Dedifferentiated amniotic fluid mesenchymal stem cell (primary cell): ENCODE measurements around the gene POLR1A.

Experiments used
- DNase-seq: peaks from one replicate; pipeline ENCODE4 v3.0.0-alpha.2; 2016; ENCODE audit errors: extremely low spot score

Gene POLR1A

DNA sequence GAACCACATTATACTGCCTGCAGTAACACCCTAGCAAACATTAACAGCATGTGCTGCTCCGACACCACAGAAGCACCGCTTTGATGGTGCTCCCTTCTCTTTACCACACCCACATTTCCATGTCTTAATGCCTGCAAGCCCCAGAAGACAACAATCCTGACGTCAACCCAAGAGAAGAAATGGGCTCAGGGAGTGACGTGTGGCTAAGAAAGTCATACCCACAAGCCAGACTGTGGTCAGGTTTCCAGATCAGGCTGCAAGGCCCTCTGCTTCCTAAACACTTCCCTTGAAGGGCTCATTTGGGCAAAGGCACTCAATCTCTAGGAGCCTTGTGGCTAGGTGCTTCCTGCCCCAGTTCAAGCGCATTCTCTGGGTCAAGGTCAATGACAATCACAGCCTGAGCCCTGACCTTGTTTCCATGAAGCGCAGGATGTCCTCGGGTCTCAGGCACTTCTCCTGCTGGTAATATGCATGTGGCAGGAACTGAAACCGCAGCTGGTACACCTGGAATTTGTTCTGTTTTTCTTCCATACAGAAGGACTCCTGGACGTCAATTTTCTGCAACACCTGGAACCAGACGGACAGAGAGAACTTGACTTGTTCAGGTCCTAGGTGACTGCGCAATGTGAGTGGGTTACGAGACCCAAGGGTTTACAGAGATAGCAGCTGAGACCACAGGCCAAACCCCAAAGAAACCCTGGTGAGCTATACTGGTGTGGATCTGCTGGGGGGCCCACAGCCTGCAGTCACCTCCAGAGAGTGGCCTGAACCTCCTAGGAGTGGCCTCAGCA is 67.2 kb downstream of the POLR1A start:
- no peak for DNase-seq

DNA sequence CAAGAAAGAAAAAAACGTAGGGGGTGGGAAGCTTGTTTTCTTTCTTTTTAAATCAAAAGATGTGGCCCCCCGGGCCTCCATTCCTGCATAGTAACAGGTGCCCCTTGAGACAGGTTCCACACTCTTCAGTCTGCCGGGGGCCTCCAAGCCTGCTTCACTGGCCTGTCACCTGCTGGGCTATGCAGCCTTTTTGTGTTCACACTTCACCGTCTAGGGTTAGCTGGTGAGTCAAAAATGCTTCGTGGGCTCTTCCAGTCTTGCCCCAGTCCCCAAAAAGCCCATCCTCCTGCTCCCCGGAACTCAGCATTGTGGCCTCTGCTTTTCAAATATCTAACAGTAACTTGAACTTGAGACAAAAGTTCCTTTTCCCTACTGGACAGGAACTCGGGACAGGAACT is 67.9 kb downstream of the POLR1A start:
- DNase-seq = no peak

DNA sequence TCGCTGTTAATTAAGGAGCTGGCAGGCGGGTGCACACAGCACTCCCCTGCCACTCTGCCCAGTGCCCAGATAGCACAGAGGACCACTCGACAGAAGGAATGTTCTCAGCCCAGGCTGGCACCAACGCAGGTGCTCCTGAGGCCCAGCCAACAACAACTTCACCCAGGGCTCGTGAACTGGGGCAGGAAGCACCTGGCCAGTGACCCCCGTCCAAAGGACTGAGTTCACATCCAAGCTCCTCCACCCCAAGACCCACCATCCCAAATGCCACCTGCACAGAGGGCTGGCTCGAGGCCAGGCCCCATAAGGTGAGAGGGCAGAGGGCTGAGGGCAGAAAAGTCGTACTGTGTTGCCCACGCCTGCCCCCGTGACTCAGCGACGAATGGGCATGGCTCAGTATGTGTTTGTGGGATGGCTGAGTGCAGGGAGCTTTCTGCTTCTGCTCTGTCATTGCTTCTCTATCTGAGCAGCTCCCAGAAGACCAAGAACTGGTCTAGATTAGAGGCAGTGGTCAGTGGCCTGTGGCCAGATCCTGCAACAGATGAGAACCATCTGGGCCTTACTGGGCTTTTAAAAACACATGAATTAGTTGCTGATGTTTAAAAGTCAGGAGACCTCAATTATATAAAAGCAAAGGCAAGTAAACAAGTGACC is 68.4 kb downstream of the POLR1A start:
- peak; percentile 74 for DNase-seq

DNA sequence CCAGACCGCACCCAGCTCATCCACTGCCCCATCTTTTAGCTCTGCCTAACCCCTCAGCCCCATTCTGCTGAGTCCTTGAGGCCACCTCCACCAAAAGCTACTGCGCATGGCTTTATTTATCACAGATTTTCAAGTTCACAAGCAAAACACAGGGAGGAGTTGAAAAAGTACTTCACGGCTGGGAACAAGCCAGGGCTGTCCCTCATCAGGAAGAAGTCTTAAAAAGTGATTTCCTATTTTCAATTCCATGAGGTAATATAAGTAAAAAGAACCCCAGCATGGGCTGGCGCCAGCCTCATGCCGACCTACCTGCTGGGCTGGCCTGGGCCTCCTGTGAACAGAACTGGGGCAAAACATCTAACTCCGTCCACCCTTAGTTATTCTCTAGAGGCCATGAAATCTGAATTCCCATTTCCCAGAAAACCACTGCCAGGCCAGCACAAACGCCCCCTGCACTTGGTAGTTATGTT is 69.0 kb downstream of the POLR1A start:
- no peak for DNase-seq

DNA sequence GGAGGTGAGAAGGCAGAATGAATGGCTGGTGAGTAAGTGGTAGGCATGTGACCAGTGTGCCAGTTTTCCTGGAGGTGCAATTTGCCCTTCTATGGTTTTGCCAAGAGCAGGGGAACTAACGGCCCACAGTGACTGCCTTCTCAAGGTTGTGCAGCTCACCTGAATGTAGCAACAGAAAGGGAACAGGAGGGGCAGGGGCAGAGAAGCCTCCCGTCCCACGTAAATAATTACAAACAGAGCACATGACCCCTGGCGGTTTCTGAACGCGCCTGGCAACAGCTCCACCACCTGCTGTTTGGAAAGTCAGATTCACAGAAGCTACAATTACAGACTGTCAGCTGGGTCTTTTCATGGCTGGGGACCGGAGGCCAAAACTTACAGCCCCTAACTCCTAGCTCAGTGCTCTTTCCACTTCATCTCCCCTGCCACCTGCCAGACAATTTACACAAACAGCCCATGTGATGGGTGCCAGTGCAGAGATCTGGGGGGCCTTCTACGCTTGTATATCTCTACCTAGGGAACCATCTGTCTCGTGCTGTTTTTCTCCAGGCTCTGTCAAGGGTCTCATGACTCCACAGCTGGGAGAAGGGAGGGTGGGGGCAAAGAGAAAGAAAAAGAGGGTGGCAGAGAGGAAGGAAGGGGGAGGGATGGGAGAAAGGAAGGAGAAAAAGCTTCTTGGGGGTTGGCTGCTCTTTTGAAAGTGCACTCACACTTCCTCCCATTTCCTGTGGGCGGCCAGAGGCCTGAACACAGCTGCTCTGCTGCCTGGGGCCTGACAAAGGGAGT is 69.6 kb downstream of the POLR1A start:
- peak; percentile 60 for DNase-seq

DNA sequence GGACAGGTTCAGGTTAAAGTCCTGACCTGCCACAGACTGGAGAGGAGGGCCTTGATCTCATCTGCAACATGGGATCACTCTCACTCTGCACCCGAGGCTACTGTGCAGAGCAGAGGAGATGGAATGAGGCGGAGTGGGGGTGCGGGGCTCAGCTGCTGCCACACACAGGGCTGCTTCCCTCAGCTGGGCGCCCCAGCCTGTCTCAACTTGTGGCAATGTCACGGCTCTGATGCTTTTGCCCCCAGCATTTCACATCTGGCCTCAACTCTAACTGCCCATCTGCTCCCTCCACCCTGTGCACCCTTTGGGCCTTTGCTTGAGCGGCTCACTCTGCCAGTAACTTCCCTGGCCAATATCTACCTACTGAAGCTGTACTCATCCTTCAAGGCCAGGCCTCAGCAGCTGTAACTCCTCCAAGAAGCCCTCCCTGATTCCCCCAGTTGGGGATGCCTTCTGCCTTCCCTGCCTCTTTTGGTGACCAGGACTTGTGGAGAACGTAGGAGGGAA is 70.3 kb downstream of the POLR1A start:
- DNase-seq = no peak

DNA sequence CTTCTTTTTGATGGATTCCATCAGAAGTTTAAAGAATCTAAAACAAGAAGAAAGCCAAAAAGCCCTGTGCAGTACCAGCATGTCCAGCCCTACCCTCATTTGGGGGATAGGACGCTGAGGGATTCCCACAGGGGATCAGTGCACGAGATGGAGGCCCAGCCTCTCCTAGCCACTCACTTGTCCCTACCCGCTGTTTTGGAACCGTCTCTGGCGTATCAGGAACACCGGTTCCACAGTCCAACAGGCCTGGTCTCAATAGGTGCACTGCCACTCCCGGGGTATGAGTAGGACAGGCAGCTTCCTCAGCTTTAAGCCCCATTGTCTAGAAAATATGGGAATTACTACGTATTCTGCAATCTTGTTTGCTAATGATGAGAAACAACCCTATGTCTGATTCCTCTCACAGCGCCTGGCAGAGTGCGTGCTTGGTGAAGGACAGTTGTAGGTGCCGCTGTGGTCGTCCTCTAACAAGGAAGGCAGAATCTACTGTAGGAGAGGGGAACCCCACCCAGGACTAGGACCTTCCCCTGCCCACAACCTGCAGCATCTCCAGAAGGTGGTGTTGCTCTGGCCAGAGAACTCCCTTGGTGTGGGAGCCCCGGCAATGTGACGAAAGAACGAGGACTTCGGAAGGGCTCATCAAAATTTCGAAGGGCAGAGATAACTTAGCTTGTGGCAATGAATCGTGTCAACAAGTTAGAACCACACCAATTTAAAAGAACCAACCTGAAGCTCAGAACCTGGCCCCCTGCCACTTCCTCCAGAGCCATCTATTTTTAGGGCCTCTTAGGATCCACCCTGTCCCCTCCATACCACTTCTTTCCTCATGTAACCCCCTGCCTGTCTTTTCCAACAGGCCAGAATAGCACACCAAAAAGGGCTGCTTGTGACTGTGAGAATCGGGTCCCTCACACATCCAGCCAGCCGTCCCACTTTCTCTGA is 71.7 kb downstream of the POLR1A start:
- DNase-seq = no peak

DNA sequence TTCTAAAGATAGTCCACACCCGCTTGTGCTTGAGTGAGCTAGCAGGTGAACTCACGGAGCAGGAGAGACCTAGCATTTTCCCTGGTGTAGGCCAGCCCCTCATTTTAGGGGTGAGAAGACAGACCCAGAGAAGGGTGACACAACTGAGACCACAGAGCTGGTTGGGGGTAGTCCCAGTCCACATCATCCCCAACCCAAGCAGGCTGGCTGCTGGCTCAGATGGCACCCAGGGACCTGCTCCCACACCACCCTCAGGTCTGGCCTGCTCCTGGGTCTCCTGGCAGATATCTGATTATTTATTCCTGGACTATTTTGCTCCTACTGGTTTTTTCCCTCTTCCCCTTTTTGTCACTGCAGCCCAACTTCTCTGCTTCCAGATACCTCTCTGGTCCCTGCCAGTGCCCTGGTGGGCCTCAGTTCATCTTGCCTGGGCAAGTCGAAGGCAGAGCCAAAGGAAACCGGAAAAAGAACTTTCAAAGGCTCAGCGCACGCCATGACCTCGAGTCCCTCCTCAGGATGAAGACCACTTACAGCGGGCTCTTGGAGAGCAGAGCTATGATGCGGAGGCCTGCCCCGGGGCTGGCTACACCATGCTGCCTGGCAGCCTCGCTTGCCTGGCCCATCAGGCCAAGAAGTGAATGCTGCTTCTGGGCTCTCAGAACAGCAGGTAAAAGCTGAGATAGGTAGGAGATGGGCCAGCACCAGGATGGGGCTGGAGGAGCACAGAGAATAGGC is 72.7 kb downstream of the POLR1A start:
- DNase-seq = no peak

DNA sequence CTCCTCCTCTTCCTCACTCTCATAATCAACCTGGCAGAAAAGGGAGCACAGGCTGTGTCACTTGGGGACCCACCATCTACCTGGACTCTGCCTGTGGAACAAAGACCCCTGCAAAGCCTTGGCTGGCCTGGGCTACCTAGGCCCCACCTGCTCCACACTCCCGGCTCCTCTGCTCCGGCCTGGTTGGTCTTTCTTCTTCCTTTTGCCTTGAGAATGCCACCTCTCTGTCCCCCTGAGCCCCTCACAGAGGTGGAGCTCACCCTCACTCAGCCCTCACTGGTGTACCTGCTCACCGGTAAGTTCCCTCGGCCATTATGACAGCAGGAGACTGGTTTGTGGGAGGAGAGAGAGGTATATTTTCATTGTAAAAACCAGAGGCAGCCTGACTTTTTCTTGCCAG is 74.1 kb downstream of the POLR1A start:
- no peak for DNase-seq

DNA sequence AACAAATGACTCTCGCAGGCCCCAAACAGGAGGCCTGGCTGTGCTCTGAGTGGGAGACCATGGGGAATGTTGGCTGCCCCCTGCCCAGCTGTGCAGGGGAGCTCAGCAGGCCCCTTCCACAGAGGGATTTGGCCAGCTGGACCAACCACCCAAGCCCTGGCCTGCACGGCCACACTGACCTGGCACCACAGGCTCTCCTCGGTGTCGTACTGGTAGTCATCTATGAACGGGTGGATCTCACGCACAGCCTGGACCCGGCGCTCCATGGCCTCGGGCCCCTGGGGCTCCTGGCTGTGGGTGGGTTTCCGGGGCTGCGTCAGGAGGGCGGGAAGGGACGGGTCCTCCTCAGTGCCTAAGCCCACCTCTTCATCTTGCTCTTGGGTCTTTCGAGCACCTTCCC is 74.5 kb downstream of the POLR1A start:
- no peak for DNase-seq

DNA sequence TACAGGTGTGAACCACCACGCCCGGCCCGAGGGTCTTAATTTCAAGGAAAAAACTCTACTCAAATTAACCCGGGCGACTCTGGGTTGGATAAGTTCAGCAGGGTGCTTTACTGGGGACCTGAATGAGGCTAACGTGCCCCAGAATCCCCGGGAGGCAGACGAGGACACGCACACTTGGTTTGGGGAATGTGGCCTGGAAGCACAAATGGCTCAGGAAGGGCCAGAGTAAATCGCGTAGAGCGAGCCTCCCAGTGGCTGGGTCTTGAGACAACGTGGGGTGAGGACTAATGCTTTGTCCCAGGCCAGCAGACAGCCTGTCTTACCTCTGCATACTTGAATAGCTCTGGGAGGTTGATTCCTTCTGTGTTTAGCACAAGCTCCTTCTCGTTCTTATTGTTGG is 75.8 kb downstream of the POLR1A start:
- no peak for DNase-seq

DNA sequence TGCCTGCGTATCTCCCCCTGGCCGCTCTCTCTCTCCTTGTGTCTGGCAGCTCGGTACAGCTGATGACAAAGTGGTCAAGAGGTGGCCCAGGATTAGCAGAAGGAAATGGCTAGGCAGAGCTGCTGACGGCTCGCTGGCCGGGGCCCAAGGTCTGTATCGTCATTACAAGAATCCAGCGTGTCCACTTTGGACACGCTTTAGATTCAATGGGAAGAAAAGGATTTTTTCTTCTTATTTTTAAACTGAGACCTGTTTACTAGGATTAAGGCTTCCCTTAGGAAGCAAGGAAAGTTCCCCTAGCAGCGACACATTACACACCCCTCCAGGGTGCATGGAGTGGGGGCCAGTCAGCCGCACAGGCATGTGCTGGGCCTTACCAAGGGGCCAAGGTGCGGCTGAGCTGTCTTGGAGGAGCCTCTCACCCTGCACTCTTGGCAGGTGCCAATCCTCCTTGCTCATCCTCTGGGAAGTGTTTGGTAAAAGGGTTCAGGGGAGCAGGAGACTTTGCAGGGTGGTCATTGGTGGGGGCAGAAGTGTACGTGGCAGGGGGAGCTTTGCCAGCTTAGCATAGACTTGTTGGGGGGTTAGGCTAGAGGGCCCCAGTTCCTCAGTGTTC is 76.8 kb downstream of the POLR1A start:
- DNase-seq = no peak

DNA sequence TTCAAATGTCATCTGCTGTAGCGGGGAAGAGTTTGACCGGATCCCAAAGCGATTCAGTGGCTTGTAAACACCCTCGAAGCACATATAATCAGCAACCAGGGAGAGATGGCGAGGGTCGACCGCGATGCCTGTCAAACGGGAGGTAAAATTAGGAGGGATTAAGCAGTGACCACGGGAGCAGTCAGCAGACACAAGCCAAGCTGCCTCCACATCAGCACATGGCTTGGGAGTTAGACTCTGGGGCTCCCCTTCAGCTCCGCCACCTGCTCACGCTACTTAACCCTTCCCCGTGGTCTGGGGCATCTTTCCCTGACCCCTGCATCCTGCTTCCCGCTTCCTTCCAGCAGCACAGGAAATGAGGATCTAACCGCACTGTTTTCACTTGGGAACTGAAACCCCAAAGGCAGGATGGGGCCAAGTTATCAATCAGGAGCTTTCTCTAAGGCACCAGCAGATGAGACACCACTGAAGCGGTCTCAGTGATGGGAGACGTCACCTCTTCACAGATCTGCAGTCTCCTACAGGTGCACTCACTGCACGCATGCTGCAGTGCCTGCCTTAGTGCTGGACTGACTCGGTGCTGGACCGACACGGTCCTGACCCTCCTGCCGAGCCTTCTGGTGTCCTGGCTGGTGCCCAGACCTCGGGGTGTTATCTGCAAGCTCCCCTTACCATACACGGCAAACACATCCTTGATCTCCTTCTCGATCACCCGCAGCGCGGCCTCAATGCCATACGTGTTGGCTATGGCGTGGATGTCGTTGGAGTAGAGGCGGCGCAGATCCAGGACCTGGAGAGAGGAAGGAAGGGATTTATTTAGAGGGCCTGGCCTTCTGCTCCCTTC is 77.5 kb downstream of the POLR1A start:
- DNase-seq = no peak

DNA sequence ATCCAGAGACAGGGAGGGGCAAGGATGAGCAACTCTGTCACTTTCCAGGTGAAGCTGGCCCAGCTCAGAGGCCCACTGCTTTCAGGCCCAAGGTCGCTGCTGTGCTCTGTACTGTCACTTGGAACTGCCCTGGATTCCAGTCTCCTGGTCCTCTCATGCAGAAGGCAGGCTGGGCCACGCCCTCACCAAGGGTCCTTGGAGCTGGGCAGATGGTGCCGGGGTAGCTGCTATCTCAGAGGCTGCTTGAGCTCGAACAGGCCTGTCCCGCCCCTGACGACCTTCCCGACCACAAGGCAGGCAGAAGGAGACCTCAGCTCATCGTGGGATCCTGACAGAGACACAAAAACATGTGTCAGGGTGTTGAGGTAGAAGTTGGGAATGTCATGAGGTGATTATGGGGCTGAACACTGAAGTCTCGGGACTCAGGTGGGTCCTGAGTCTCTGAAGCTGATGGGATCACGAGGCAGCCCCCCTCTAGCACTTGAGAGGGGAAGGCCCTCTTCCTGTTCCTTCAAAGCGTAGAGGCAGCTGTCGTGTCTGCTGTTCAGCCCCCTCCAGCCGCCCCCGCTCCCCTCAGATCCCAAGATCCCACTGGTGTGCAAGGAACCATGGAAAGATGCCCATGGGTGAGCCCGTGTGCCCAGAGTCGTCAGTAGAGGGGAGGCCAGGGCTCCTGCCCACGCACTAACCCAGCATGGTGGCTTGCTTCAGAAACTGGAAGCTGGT is 78.3 kb downstream of the POLR1A start:
- DNase-seq = no peak

DNA sequence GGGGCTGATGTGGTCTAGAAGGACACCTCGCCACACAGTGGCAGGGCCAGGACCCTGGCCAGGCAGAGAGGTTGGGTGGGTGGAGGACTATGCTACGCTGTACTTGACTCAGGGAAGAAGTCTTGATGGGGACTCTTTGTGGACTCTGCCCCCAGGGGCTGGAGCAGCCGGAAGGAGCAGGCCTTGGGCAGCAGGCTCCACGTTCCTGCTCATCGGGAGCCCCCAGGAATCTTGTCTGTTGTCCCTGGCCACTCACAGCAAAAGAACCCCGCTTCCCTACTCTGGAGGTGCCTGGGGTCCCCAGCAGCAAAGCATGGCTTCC is 79.0 kb downstream of the POLR1A start:
- DNase-seq = no peak

DNA sequence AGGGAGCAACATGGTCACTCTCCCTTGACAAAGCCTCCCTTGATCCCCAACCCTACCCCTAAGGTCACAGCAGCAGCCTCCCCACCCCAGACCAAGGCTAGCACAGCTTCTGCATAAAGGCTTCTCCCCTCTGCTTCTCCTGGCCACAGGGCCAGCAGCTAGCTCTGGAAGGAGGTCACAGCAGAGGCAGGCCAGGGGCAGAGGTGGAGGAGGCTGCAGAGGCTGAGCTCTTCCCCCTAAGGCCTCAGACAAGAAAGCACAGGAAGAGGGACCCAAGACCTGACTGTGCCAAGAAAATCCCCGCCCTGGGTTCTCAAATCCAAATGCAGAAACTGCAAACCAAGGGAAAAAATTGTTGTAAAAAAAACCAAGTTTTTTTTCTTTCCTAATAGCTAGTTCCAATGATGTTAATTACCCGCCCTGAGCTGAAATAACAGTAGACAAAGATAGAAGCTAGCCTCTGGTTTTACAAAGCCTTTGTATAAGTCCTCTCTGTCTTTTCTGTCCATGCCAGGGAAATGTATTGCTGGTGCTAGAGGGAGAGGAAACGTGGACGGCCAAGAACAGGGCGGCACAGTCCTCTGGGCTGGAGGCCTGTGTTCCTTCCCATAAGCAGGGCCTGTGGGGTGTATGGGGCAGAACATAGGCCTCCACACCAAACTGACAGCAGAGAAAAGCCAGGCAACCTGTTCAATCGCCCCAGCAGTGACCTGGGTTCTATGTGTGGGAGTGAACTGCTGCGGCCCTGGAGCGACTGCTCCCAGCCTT is 79.5 kb downstream of the POLR1A start:
- no peak for DNase-seq

DNA sequence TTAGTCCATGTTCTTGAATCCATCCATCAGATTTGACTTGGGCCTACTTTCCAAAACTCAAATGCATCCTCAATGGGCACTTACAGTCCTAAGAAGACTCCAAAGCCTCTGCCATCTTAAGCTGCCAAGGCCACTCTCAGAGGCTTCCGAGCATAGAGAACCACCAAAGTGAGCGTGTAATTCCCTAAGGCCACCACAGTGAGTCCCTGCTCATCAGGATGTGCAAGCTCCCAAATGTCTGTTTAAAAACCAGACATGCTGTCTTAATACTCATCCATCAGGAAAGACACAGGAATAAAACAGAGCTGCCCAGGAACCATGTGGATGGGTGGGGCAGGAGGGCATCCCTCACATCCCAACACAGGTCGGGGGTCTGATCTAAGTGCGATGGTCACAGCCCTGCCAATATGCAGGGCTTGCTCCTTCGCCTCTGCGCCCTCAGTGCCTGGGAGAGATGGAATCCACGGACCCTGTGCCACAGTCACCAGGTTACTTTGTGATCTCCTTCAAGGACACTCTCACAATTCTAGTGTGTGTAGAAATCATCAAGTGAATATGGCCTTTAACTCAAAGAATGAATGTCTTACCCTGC is 80.4 kb downstream of the POLR1A start:
- DNase-seq = no peak

DNA sequence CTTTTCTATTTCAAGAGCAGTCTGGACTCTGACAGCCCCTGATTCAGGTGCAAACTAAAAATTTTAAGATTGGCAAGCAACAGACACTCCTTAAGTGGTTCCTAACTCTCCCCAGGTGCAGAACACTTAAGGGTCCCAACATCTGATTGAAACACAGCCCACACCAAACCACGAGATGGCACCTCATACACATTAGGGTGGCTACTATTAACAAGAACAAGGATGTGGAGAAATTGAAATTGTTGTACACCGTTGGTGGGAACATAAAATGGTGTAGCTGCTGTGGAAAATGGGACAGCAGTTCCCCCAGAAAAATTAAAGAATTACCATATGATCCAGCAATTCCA is 82.3 kb downstream of the POLR1A start:
- DNase-seq = no peak
